K562 (cell line): Measurements from ENCODE around the gene PRDM12. TPM values are rescaled to one million over a fixed set of nuclear protein-coding genes. Genes with fewer than 3 reads are reported as not detected.

Experiments used
- DDX20 ChIP-seq: fragments of 450-650 bp; IDR thresholded peaks from 2 replicates; pipeline ENCODE4 v1.6.1; 2016; ENCODE audit warnings: missing genetic modification characterization, low read depth, mild to moderate bottlenecking, missing compliant biosample characterization, moderate library complexity
- GATA2 ChIP-seq: sonication (generic); formaldehyde crosslinking; IDR thresholded peaks from 2 replicates; pipeline ENCODE4 v1.4.0; 2020; ENCODE audit warnings: mild to moderate bottlenecking, missing genetic modification reagents
- SREBF1 ChIP-seq: fragments of 150-350 bp; IDR thresholded peaks from 2 replicates; pipeline ENCODE4 v1.6.1; 2014; ENCODE audit warnings: antibody characterized with exemption, low read depth, low read length, borderline replicate concordance
- SRF ChIP-seq, 2 experiments: fragments of 250-450, 450-650 bp in 1 of 2; sonication (Bioruptor Pico) in 1 of 2; sonication (generic) in 1 of 2; formaldehyde crosslinking; IDR thresholded peaks; 2 replicates each; pipeline versions ENCODE4 v1.5.0 to v1.5.1; 2020 to 2022; ENCODE audit warnings: mild to moderate bottlenecking in 1 of 2, missing genetic modification reagents in 1 of 2
- ZNF318 ChIP-seq, 2 experiments: fragments of 450-650 bp; IDR thresholded peaks; 2 replicates each; pipeline ENCODE4 v1.6.1; 2016; ENCODE audit warnings: mild to moderate bottlenecking in 2 of 2, borderline replicate concordance in 1 of 2, low read depth in 1 of 2, moderate library complexity in 1 of 2
- polyA plus RNA-seq, 8 experiments: library from polyadenylated mRNA; depleted of rRNA in 4 of 8; stranded (reverse) in 5 of 8; unstranded in 3 of 8; fragments of >200 nt; fragmentation: Nextera tagmentation in 2 of 8; fragmentation: Illumina TruSeq in 1 of 8; extraction: Ambion mirVana in 2 of 8; extraction: Trizol in 1 of 8; gene quantifications; 2 replicates each; pipeline versions ENCODE4 v1.2.1 to v1.2.3, GENCODE V29; 2011 to 2014; ENCODE audit warnings: inconsistent platforms in 1 of 8, missing spikeins in 1 of 8
- total RNA-seq, 7 experiments: library from RNA; depleted of rRNA in 6 of 7; stranded (reverse); fragments of >200 nt in 6 of 7; fragmentation: Illumina TruSeq in 2 of 7; extraction: Trizol in 2 of 7; gene quantifications; 2 replicates each; pipeline versions ENCODE4 v1.2.1 to v1.2.3, GENCODE V29; 2011 to 2021; ENCODE audit warnings: low replicate concordance in 1 of 7
- TF ChIP-seq, protein P1 (sequence below): sonication (generic); formaldehyde crosslinking; IDR thresholded peaks from 2 replicates; pipeline ENCODE4 v1.8.0; 2022; ENCODE audit warnings: mild to moderate bottlenecking, missing genetic modification reagents, borderline replicate concordance

PRDM12 gene
- total and polyA plus RNA-seq, 9 of the 15 experiments (the other 6 are each of a cell fraction or from before 2014, with no cell fraction given), result 0.04 to 0.22 (median 0.07) TPM; not detected in 3

GRCh38 chr9:130689937-130690700, 25.7 kb downstream of the PRDM12 start (continued):
- TF ChIP-seq ZNF318 (IDR thresholded peaks at IDR 0.05; ENCODE audit: borderline replicate concordance in 1 of 2, low read depth in 1 of 2) (no peak), GATA2 (no peak), DDX20 (tag) (no peak), SREBF1 (no peak), SRF (CRISPR knock-in tag; IDR thresholded peaks at IDR 0.05) (no peak)
- TF ChIP-seq, protein P1, sequence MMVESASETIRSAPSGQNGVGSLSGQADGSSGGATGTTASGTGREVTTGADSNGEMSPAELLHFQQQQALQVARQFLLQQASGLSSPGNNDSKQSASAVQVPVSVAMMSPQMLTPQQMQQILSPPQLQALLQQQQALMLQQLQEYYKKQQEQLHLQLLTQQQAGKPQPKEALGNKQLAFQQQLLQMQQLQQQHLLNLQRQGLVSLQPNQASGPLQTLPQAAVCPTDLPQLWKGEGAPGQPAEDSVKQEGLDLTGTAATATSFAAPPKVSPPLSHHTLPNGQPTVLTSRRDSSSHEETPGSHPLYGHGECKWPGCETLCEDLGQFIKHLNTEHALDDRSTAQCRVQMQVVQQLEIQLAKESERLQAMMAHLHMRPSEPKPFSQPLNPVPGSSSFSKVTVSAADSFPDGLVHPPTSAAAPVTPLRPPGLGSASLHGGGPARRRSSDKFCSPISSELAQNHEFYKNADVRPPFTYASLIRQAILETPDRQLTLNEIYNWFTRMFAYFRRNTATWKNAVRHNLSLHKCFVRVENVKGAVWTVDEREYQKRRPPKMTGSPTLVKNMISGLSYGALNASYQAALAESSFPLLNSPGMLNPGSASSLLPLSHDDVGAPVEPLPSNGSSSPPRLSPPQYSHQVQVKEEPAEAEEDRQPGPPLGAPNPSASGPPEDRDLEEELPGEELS, result no peak
